Ishikawa (cell line): ENCODE results near the gene CEACAM5.

Experiments used
- CEBPB ChIP-seq: IDR thresholded peaks from 2 replicates; pipeline ENCODE4 v1.6.1; 2012
- CREB1 ChIP-seq: IDR thresholded peaks from 2 replicates; pipeline ENCODE4 v1.6.1; 2012; ENCODE audit warnings: low read depth
- EGR1 ChIP-seq: IDR thresholded peaks from 2 replicates; pipeline ENCODE4 v1.6.1; 2012
- EP300 ChIP-seq: IDR thresholded peaks from 2 replicates; pipeline ENCODE4 v1.6.1; 2012; ENCODE audit warnings: borderline replicate concordance
- FOXM1 ChIP-seq: IDR thresholded peaks from 2 replicates; pipeline ENCODE4 v1.6.1; 2012; ENCODE audit warnings: low read depth, borderline replicate concordance
- NFIC ChIP-seq: IDR thresholded peaks from 2 replicates; pipeline ENCODE4 v1.6.1; 2012
- RAD21 ChIP-seq: IDR thresholded peaks from 2 replicates; pipeline ENCODE4 v1.6.1; 2012; ENCODE audit warnings: low read depth
- TAF1 ChIP-seq: IDR thresholded peaks from 2 replicates; pipeline ENCODE4 v1.6.1; 2012; ENCODE audit warnings: low read depth, mild to moderate bottlenecking
- TEAD4 ChIP-seq: IDR thresholded peaks from 2 replicates; pipeline ENCODE4 v1.6.1; 2012
- YY1 ChIP-seq: IDR thresholded peaks from 2 replicates; pipeline ENCODE4 v1.6.1; 2012; ENCODE audit warnings: low read depth
- ZBTB7A ChIP-seq: IDR thresholded peaks from 2 replicates; pipeline ENCODE4 v1.6.1; 2012; ENCODE audit warnings: low read depth
- TF ChIP-seq, protein P1 (sequence below): IDR thresholded peaks from 2 replicates; pipeline ENCODE4 v1.6.1; 2012
- TF ChIP-seq, protein P2 (sequence below): IDR thresholded peaks from 2 replicates; pipeline ENCODE4 v1.6.1; 2012; ENCODE audit warnings: low read depth, mild to moderate bottlenecking
- TF ChIP-seq, protein P3 (sequence below): IDR thresholded peaks from 2 replicates; pipeline ENCODE4 v1.6.1; 2012

The CEACAM5 gene

DNA sequence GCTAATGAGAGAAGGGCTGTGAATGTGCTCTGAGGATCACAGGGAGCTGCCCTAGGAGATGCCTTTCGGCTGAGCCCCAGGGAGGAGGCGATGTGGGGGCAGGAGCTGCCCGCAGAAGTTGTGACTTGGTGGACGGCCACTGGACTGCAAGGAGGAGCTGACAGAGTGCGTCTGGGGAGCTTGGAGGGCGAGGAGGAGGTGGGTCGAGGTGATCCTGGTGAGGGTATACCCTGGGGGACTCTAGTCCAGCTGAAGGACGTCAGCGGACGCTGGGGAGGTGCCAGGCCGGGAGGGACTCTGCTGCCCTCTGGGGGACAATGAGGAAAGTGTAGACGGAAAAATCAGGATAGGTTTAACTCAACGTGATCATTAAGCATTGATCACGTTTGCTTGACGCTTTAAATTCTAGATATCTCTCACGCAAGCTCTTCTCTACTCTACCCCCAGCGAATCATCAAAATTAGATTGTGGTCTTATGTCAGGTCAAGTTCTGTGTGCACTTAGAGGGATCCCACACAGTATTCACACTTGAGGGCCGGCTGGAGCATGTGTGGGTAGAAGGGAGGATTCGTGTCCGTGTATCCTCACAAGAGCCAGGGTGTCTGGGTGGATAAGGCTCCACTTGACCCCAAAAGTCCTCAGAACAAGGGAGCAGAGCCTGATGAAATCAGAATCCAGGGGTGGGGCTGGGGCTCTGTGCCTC is 17.0 kb upstream of the CEACAM5 start:
- TF ChIP-seq RAD21 (peak; percentile 27; the same call in 1 of the 2 replicates), TAF1 (no peak)
- TF ChIP-seq, protein P1, sequence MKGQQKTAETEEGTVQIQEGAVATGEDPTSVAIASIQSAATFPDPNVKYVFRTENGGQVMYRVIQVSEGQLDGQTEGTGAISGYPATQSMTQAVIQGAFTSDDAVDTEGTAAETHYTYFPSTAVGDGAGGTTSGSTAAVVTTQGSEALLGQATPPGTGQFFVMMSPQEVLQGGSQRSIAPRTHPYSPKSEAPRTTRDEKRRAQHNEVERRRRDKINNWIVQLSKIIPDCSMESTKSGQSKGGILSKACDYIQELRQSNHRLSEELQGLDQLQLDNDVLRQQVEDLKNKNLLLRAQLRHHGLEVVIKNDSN: no peak

DNA sequence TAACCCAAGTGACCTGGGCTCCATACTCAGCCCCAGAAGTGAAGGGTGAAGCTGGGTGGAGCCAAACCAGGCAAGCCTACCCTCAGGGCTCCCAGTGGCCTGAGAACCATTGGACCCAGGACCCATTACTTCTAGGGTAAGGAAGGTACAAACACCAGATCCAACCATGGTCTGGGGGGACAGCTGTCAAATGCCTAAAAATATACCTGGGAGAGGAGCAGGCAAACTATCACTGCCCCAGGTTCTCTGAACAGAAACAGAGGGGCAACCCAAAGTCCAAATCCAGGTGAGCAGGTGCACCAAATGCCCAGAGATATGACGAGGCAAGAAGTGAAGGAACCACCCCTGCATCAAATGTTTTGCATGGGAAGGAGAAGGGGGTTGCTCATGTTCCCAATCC is 14.2 kb upstream of the CEACAM5 start:
- no peak for TF ChIP-seq CEBPB
- TF ChIP-seq FOXM1: no peak
- no peak for TF ChIP-seq NFIC
- no peak for TF ChIP-seq YY1
- no peak for TF ChIP-seq ZBTB7A
- TF ChIP-seq TEAD4: no peak
- TF ChIP-seq CREB1: no peak
- TF ChIP-seq, protein P2, sequence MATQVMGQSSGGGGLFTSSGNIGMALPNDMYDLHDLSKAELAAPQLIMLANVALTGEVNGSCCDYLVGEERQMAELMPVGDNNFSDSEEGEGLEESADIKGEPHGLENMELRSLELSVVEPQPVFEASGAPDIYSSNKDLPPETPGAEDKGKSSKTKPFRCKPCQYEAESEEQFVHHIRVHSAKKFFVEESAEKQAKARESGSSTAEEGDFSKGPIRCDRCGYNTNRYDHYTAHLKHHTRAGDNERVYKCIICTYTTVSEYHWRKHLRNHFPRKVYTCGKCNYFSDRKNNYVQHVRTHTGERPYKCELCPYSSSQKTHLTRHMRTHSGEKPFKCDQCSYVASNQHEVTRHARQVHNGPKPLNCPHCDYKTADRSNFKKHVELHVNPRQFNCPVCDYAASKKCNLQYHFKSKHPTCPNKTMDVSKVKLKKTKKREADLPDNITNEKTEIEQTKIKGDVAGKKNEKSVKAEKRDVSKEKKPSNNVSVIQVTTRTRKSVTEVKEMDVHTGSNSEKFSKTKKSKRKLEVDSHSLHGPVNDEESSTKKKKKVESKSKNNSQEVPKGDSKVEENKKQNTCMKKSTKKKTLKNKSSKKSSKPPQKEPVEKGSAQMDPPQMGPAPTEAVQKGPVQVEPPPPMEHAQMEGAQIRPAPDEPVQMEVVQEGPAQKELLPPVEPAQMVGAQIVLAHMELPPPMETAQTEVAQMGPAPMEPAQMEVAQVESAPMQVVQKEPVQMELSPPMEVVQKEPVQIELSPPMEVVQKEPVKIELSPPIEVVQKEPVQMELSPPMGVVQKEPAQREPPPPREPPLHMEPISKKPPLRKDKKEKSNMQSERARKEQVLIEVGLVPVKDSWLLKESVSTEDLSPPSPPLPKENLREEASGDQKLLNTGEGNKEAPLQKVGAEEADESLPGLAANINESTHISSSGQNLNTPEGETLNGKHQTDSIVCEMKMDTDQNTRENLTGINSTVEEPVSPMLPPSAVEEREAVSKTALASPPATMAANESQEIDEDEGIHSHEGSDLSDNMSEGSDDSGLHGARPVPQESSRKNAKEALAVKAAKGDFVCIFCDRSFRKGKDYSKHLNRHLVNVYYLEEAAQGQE: no peak
- TF ChIP-seq RAD21: no peak
- no peak for TF ChIP-seq TAF1
- TF ChIP-seq EGR1: no peak
- TF ChIP-seq, protein P1: no peak
- TF ChIP-seq EP300: no peak
- TF ChIP-seq, protein P3, sequence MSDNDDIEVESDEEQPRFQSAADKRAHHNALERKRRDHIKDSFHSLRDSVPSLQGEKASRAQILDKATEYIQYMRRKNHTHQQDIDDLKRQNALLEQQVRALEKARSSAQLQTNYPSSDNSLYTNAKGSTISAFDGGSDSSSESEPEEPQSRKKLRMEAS: no peak

DNA sequence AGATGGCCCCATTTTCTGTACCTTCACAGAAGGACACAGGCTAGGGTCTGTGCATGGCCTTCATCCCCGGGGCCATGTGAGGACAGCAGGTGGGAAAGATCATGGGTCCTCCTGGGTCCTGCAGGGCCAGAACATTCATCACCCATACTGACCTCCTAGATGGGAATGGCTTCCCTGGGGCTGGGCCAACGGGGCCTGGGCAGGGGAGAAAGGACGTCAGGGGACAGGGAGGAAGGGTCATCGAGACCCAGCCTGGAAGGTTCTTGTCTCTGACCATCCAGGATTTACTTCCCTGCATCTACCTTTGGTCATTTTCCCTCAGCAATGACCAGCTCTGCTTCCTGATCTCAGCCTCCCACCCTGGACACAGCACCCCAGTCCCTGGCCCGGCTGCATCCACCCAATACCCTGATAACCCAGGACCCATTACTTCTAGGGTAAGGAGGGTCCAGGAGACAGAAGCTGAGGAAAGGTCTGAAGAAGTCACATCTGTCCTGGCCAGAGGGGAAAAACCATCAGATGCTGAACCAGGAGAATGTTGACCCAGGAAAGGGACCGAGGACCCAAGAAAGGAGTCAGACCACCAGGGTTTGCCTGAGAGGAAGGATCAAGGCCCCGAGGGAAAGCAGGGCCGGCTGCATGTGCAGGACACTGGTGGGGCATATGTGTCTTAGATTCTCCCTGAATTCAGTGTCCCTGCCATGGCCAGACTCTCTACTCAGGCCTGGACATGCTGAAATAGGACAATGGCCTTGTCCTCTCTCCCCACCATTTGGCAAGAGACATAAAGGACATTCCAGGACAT is 13.4 kb upstream of the CEACAM5 start:
- TF ChIP-seq, protein P2: 0 out of 2 replicates have a peak, but pooled peaks have one; percentile 2
- TF ChIP-seq TAF1: no peak

DNA sequence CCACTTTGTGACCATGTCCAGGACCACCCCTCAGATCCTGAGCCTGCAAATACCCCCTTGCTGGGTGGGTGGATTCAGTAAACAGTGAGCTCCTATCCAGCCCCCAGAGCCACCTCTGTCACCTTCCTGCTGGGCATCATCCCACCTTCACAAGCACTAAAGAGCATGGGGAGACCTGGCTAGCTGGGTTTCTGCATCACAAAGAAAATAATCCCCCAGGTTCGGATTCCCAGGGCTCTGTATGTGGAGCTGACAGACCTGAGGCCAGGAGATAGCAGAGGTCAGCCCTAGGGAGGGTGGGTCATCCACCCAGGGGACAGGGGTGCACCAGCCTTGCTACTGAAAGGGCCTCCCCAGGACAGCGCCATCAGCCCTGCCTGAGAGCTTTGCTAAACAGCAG is 12.7 kb upstream of the CEACAM5 start:
- no peak for TF ChIP-seq CREB1
- TF ChIP-seq, protein P2: no peak
- TF ChIP-seq, protein P1: no peak
- TF ChIP-seq TEAD4: no peak
- TF ChIP-seq NFIC: no peak
- no peak for TF ChIP-seq YY1
- no peak for TF ChIP-seq ZBTB7A
- no peak for TF ChIP-seq EP300
